Activated CD4-positive, CD25-positive, alpha-beta regulatory T cell treated with anti-CD3 and anti-CD28 coated beads, Interleukin-2, amount 50 U/mL, for 16 hours (primary cell): ENCODE data around the gene ZNF280B.
A peak's percentile ranks its signal among the peaks of the same experiment; 100 is the strongest.
"Not testable (repeated sequence)": the region's sequence is repeated elsewhere in the genome, so short reads cannot be mapped to it uniquely, and the experiment has no call there.

ENCODE experiments used
- DNase-seq: peaks from one replicate; pipeline ENCODE4 v3.0.0-alpha.2; 2020; ENCODE audit warnings: low read depth, low spot score

Gene ZNF280B

DNA sequence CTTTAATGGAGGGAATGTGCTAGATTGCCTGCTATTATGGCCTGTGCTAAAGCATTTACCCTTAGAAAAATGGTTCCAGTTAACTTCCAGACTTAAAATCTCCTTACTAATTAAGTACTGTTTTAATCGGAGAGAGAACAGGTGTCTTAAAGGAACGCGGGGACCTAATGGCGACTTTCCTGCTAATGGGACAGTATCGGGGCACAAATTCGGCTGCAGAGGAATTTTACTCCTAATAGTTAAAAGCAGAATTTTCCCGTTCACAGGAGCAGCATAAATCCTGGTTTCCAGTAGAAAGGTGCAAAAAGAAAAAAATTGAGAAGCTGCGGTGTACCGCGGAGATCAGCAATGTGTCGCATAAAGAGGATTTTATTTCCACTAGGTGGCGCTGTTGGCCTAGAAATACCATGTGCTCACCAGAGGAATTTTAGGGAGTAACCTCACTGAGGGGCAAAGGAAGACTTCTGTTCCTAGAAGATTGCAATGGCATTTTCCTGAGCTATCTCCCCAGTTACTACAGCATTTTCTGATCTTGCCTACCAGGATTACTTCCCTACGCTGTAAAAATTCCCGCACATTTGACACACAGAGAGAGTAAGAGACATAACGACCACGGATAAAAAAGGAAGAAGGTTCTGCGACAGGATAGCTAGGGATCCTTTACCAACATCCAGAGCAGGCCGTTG lies 44.5 kb downstream of the ZNF280B start:
- peak; percentile 17 for DNase-seq

DNA sequence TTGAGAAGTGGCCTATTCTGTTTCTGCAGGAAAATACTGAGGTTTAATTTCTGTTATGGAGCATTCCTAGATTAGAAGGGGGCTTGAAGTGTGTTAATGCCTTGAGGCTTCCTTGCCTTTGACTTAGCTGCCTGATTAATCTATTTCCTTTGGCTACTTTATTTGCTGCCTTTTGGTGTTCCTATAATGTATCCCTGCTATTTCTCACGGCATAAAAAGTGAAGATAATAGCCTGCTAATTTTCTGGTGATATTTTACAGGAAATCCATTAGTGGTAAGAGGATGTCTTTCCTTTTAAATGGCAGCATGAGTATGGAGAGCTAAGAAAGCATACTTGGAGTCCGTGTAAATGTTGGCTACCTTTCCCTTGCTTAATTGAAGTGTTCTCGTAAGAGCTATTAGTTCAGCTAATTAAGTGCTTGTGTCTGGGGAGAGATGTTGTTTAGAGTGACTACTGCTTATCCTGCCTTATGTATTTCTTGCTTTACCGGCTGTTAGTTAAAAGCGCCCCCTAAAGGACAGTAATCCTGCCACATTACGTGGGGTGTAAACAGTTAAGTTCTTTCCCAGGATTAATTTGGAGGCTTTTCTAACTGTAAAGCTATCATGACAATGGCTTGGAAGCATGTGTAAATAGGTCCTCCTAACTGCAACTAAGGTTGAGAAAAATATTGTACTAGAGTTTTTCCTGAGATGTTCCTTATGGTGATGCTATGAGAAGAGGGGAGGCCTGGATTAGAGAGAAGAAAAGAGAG lies 45.6 kb downstream of the ZNF280B start:
- DNase-seq: no peak

GRCh38 chr22:22461583-22461982 lies 47.0 kb downstream of the ZNF280B start:
- DNase-seq: no peak

DNA sequence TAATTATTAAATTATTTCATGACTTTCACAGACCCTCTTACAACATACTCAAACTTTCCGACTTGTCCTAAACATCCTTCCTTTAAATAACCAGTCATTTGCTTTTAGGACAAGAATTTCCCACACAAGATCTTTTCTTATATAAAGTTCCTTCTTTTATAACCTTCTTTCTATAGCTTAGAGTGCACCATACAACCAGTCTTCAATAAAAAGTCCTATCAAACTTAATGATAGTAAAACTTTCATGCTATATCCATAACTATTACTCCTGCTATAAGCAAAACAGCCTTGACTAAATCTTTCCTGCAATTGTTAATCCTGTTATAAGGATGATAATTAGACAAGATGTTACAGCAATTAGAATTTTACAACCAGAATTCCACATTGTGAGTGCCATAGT lies 47.4 kb downstream of the ZNF280B start:
- DNase-seq: no peak

GRCh38 chr22:22460635-22461034 lies 47.9 kb downstream of the ZNF280B start:
- no peak for DNase-seq

DNA sequence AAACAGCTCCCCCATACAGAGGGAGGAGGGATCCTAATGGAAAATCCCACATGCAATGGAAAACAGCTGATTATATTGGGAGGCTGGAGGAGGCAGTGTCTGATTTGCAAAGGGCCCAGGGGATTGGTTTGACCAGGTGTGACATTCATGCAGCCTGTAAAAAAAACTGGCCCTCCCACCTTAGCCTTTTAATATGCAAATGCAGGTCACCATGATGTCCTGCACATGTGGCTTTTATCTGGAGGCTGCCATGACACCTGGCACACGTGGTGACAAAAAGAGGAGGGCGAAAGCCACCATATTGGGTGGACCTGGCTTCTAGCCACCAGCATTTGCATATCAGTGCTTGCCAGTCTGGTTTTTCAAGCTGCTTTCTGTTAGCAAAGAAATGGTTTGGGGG lies 48.5 kb downstream of the ZNF280B start:
- no peak for DNase-seq

GRCh38 chr22:22458896-22459588 lies 49.5 kb downstream of the ZNF280B start:
- DNase-seq: no peak

DNA sequence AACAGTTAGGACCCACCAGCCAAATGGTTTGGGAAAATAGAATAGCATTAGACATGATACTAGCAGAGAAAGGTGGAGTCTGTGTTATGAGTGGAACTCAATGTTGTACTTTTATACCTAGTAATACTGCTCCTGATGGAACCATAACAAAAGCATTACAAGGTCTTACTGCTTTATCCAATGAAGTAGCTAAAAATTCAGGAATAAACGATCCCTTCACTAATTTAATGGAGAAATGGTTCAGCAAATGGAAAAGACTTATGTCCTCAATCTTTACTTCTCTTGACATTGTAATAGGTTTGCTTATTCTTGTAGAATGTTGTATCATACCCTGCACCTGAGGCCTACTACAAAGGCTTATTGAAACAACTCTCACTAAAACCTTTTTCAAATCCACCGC lies 50.2 kb downstream of the ZNF280B start:
- no peak for DNase-seq

DNA sequence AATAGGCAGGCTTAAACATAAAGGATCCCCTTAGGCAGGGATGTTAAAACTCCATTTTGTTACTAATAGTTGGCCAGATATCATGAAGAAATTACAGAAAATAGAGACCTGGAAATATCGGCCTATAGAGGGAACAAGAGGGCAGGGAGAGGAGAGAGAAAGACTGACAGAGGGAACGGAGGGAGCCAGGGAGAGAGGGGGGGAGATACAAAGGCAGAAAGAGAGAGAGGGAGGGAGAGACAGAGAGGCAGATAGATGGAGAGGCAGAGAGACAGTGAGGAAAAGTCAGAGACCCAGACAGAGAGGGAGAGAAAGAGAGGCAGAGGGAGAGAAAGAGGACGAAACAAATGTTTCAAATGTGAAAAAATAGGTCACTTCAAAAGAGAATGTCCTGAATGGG lies 53.5 kb downstream of the ZNF280B start:
- DNase-seq: no peak

- no peak for DNase-seq
Measured at GRCh38 chr22:22452996-22453686, 55.4 kb downstream of the ZNF280B start.

DNA sequence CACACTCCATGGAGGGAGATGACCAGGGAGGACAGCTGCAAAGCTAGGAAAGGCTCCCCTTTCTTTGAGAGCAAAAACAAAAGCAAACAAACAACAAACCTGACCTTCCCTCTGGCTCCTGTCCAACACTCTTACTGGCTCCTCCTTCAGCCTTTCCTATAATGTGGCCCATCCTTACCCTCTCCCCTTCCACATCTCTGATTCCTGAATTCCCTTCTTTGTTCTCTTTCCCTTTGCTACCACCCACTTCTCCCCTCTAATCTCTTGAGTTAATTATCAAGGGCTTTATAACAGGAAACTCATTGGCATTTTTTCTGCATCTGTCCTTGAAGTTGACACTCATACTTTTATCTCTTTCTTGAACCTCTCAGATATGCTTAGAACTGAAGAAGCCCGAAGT lies 56.3 kb downstream of the ZNF280B start:
- DNase-seq: no peak

DNA sequence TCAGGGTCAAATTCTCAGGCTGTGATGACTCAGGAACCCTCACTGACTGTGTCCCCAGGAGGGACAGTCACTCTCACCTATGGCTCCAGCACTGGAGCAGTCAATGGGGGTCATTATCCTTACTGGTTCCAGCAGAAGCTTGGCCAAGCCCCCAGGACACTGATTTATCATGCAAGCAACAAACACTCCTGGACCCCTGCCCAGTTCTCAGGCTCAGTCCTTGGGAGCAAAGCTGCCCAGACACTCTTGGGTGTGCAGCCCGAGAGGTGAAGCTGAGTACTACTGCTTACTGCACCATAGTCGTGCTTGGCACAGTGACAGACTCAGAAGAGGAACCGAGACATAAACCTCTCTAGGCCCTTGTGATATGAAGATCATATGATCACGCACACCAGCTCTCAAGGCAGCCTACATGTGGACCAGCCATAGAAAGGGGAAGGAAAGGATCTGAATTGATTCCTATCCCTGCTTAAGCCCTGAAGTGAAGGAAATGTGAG lies 58.2 kb downstream of the ZNF280B start:
- DNase-seq: no peak

GRCh38 chr22:22449819-22450218 lies 58.7 kb downstream of the ZNF280B start:
- DNase-seq: no peak

DNA sequence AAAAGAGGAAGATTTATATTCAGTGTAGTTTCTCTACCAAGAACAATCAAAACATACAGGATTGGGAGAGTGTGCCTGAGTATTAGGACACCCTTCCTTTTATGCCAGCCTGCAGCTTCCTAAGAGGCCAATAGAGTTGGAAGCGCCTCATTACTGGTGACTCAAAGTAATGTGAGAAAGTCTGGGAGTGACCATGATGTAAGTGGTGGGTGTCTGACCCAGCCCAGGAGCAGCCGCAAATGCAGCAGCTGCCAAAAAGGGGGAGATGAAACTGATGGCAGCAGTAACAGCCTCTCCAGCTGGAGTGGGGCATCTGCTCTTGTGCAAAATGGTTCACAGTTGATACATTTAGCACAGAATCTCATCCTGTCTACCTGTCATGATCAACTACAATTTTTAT lies 62.0 kb downstream of the ZNF280B start:
- DNase-seq: no peak

GRCh38 chr22:22444007-22444589 lies 64.4 kb downstream of the ZNF280B start:
- DNase-seq: not testable (repeated sequence)

- no peak for DNase-seq
Measured at GRCh38 chr22:22442928-22443709, 65.4 kb downstream of the ZNF280B start.

DNA sequence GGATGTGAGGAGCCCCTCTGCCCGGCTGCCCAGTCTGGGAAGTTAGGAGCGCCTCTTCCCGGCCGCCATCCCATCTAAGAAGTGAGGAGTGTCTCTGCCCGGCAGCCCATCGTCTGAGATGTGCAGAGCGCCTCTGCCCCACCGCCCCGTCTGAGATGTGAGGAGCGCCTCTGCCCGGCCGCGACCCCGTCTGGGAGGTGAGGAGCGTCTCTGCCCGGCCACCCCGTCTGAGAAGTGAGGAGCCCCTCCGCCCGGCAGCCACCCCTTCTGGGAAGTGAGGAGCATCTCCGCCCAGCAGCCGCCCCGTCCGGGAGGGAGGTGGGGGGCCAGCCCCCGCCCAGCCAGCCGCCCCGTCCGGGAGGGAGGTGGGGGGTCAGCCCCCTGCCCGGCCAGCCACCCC lies 66.9 kb downstream of the ZNF280B start:
- DNase-seq: not testable (repeated sequence)

DNA sequence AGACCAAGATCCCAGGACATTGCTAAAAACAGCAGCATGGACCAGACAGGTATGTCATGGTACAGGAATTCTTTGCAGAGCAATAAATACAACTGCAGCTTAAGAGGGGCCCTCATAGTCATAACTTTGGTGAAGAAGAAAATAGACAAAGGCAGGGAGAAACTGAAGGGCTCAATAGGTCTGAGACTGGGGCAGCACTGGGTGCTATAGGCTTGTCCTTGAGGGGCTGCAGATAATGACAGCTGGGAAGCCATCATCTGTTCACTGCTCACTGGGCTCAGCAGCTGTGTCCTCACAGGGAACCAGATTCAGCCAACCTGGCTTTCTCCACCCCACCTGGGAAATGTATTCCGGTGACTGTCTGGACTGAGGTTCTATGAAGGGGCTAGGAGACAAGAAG lies 68.4 kb downstream of the ZNF280B start:
- no peak for DNase-seq
